HEK293 (cell line): Measurements from ENCODE around the gene PANK3.
A peak's percentile ranks its signal among the peaks of the same experiment; 100 is the strongest.
"Not testable (repeated sequence)": the region's sequence is repeated elsewhere in the genome, so short reads cannot be mapped to it uniquely, and the experiment has no call there.

ENCODE experiments used
- CTCF ChIA-PET: fragments of 350-600 bp; formaldehyde crosslinking; extraction: SDS; loops from one replicate; lab custom pipeline; 2021; ENCODE audit warnings: antibody characterized with exemption; lab: Yijun Ruan, JAX
- POLR2A ChIA-PET: fragments of 300-600 bp; formaldehyde crosslinking; extraction: SDS; loops from one replicate; lab custom pipeline; 2020; ENCODE audit warnings: antibody characterized with exemption, inconsistent platforms; lab: Yijun Ruan, JAX
- H3K27ac ChIP-seq: fragments of 200-500 bp; sonication (Bioruptor generic); 2 replicates; pipeline ENCODE4 v1.5.1; 2014; ENCODE audit warnings: low read depth, low read length, control low read depth, inconsistent platforms; ENCODE audit errors: extremely low read depth
- H3K36me3 ChIP-seq, 2 experiments: fragments of 200-500 bp in 1 of 2; sonication (Bioruptor generic) in 1 of 2; 1 replicate in 1 of 2; 2 replicates in 1 of 2; pipeline ENCODE4 v1.5.1; 2014 to 2017; ENCODE audit warnings: inconsistent platforms in 2 of 2, low read length in 2 of 2; ENCODE audit not compliant: control insufficient read depth in 2 of 2, insufficient read depth in 1 of 2
- H3K4me1 ChIP-seq: fragments of 200-500 bp; sonication (Bioruptor generic); 2 replicates; pipeline ENCODE4 v1.5.1; 2014; ENCODE audit warnings: mild to moderate bottlenecking, low read length, inconsistent platforms; ENCODE audit not compliant: control insufficient read depth, insufficient read depth
- H3K4me3 ChIP-seq: 2 replicates; pipeline ENCODE4 v1.5.1; 2011; ENCODE audit warnings: low read depth, mild to moderate bottlenecking, control low read depth, low read length, moderate library complexity
- H3K9me3 ChIP-seq: fragments of 200-500 bp; sonication (Bioruptor generic); 2 replicates; pipeline ENCODE4 v1.5.1; 2014; ENCODE audit warnings: low read depth, low read length, inconsistent platforms; ENCODE audit not compliant: control insufficient read depth, insufficient read depth
- KLF16 ChIP-seq: fragments of 450-650 bp; formaldehyde crosslinking; IDR thresholded peaks from 2 replicates; pipeline ENCODE4 v1.5.1; 2017; ENCODE audit warnings: missing biosample characterization, missing genetic modification characterization
- SCRT2 ChIP-seq: fragments of 450-650 bp; formaldehyde crosslinking; IDR thresholded peaks from 2 replicates; pipeline ENCODE4 v1.5.1; 2016; ENCODE audit warnings: missing biosample characterization, missing genetic modification characterization
- ZBTB20 ChIP-seq: fragments of 450-650 bp; formaldehyde crosslinking; IDR thresholded peaks from 2 replicates; pipeline ENCODE4 v1.5.1; 2016; ENCODE audit warnings: missing biosample characterization, missing genetic modification characterization
- ZFP41 ChIP-seq: fragments of 450-650 bp; formaldehyde crosslinking; IDR thresholded peaks from 2 replicates; pipeline ENCODE4 v1.5.1; 2016; ENCODE audit warnings: missing biosample characterization, missing genetic modification characterization, borderline replicate concordance
- ZNF121 ChIP-seq: fragments of 450-650 bp; formaldehyde crosslinking; IDR thresholded peaks from 2 replicates; pipeline ENCODE4 v1.5.1; 2016; ENCODE audit warnings: missing biosample characterization, missing genetic modification characterization
- ZNF16 ChIP-seq: fragments of 450-650 bp; formaldehyde crosslinking; IDR thresholded peaks from 2 replicates; pipeline ENCODE4 v1.5.1; 2016; ENCODE audit warnings: low read depth, missing biosample characterization, missing genetic modification characterization
- ZNF23 ChIP-seq: fragments of 450-650 bp; formaldehyde crosslinking; IDR thresholded peaks from 2 replicates; pipeline ENCODE4 v1.5.1; 2016; ENCODE audit warnings: missing biosample characterization, missing genetic modification characterization, borderline replicate concordance
- ZNF266 ChIP-seq: fragments of 450-650 bp; formaldehyde crosslinking; IDR thresholded peaks from 2 replicates; pipeline ENCODE4 v1.5.1; 2016; ENCODE audit warnings: missing biosample characterization, missing genetic modification characterization, low read depth
- ZNF311 ChIP-seq: fragments of 450-650 bp; formaldehyde crosslinking; IDR thresholded peaks from 2 replicates; pipeline ENCODE4 v1.5.1; 2017; ENCODE audit warnings: missing biosample characterization, missing genetic modification characterization, borderline replicate concordance
- ZNF785 ChIP-seq: fragments of 450-650 bp; formaldehyde crosslinking; IDR thresholded peaks from 2 replicates; pipeline ENCODE4 v1.5.1; 2016; ENCODE audit warnings: missing biosample characterization, missing genetic modification characterization
- TF ChIP-seq, protein P1 (sequence below): fragments of 450-650 bp; formaldehyde crosslinking; IDR thresholded peaks from 2 replicates; pipeline ENCODE4 v1.5.1; 2016; ENCODE audit warnings: missing biosample characterization, missing genetic modification characterization, low read depth
- TF ChIP-seq, protein P2 (sequence below): fragments of 450-650 bp; IDR thresholded peaks from 2 replicates; pipeline ENCODE4 v1.5.1; 2018; ENCODE audit warnings: missing biosample characterization, missing genetic modification characterization

Gene PANK3

DNA sequence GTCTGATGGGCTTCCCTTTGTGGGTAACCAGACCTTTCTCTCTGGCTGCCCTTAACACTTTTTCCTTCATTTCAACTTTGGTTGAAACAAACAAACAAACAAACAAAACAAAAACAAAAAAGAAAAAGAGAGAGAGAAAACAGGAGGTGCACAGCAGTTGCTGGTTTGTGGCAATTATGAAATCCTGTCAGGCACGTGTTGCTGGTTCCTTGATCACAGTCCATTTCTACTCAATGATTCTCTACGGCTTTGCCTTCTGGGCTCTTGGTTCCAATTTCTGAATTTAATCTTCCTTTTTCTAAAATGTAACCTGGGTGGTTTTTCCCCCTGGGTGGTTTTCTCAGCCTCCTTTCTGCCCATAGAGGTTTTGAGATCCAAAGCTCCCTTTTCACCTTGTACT lies 17.8 kb upstream of the PANK3 start (continued):
- no peak for TF ChIP-seq ZNF266 (tag by site-specific recombination)

DNA sequence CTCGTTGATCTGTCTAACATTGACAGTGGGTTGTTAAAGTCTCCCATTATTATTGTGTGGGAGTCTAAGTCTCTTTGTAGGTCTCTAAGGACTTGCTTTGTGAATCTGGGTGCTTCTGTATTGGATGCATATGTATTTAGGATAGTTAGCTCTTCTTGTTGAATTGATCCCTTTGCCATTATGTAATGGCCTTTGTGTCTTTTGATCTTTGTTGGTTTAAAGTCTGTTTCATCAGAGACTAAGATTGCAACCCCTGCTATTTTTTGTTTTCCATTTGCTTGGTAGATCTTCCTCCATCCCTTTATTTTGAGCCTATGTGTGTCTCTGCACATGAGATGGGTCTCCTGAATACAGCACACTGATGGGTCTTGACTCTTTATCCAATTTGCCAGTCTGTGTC lies 17.0 kb upstream of the PANK3 start:
- H3K27ac ChIP-seq, H3K9me3 ChIP-seq, POLR2A ChIA-PET, H3K36me3 ChIP-seq, H3K4me3 ChIP-seq, CTCF ChIA-PET, H3K4me1 ChIP-seq: not testable (repeated sequence)

DNA sequence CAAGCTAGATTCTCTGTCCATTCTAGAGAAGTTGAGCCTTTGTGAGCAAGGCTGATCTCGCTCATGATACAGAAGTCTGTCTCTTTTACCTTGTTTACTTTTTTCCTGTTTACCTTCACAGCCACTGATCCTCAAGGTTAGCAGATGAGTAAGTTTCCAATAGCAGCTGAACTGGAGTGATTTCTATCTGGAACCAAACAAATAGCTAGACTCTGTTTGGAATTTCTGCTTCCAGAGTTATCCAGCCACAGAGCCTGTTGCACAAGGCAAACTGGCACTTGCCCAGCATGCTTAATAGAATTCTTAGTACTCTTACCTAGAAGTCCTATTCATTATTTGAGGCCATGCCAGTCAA lies 12.8 kb upstream of the PANK3 start:
- POLR2A ChIA-PET = no interaction called here
- CTCF ChIA-PET = interaction anchor here (0.5 kb wide), 1 partner anchor 70 kb away, joined by 4 read pairs; no protein-coding TSS in a partner anchor
- no peaks in the 10 kb centered on the region for H3K9me3 ChIP-seq
- H3K4me1 ChIP-seq = no peaks in the 10 kb centered on the region
- no peak for TF ChIP-seq ZFP41 (tag by site-specific recombination)
- no peak for TF ChIP-seq ZBTB20 (tag by site-specific recombination)
- peak; percentile 58 for TF ChIP-seq SCRT2 (tag by site-specific recombination)
- TF ChIP-seq, all 188 proteins: peak for 1
- no peak overlapping the region for H3K27ac ChIP-seq
- no peaks in the 10 kb centered on the region for H3K36me3 ChIP-seq
- H3K4me3 ChIP-seq = no peak overlapping the region

DNA sequence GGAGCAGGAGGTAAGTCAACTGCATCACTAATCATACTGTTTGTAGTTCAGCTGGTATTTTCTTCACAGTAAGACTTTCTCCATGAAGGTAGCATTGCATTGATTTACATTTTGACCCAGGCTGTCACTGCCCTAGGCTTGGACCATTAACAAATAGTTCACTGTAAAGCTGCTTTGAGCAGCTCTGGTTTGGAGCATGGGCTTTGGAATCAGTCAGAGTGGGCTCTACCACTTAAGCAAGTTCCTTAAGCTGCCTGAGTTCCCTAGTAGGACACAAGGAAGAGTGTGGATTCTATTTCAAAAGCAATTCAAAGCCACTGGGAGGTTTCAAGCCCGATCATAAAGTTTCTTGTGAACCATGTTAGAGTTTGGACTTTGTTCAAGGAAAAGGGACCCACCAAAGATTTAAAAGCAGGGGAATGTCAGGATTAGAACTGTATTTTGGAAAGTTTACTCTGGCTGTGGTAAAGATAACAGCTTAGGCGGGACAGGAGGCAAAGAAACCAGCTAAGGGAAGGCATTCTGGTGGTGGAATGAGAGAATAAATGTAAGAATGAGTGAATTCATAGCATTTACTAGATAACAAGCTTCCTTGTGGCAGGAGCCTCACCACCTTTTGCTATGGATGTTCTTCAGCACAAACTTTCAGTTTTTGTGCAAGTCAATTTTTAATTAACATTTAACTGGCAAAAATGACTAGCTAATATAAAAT lies 12.3 kb upstream of the PANK3 start:
- Histone ChIP-seq H3K27ac (no peak overlapping the region), H3K36me3 (no peaks in the 10 kb centered on the region), H3K4me1 (no peaks in the 10 kb centered on the region), H3K9me3 (no peaks in the 10 kb centered on the region), H3K4me3 (no peak overlapping the region)
- CTCF ChIA-PET = interaction anchor here (0.5 kb wide), 2 partner anchors 70 to 233 kb away, joined by 3 to 4 read pairs; no protein-coding TSS in a partner anchor
- POLR2A ChIA-PET = no interaction called here
- no peak for TF ChIP-seq ZNF311 (tag by site-specific recombination)
- TF ChIP-seq, all 188 proteins: peak for 0

DNA sequence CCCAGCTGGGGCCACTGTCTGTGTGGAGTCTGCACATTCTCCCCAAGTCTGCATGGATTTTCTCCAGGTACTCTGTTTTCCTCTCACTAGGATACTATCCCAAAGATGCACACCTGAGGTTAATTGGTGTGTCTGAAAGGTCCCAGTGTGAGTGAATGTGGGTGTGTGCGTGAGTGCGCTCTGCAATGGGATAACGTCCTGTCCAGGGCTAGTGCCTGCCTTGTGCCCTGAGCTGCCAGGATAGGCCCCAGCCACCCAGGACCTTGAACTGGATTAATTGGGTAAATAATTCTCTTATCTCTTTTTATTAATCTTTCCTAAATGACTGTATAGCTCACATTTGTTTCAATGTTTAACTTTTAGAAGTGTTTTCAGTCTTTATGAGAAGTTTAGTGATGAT lies 11.5 kb upstream of the PANK3 start:
- H3K9me3 ChIP-seq = no peaks in the 10 kb centered on the region
- no peak overlapping the region for H3K27ac ChIP-seq
- TF ChIP-seq KLF16 (no peak), ZNF16 (tag by site-specific recombination) (no peak)
- TF ChIP-seq, protein P1, sequence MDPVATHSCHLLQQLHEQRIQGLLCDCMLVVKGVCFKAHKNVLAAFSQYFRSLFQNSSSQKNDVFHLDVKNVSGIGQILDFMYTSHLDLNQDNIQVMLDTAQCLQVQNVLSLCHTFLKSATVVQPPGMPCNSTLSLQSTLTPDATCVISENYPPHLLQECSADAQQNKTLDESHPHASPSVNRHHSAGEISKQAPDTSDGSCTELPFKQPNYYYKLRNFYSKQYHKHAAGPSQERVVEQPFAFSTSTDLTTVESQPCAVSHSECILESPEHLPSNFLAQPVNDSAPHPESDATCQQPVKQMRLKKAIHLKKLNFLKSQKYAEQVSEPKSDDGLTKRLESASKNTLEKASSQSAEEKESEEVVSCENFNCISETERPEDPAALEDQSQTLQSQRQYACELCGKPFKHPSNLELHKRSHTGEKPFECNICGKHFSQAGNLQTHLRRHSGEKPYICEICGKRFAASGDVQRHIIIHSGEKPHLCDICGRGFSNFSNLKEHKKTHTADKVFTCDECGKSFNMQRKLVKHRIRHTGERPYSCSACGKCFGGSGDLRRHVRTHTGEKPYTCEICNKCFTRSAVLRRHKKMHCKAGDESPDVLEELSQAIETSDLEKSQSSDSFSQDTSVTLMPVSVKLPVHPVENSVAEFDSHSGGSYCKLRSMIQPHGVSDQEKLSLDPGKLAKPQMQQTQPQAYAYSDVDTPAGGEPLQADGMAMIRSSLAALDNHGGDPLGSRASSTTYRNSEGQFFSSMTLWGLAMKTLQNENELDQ = no peak
- ChIA-PET CTCF (interaction anchor here (0.9 kb wide), 1 partner anchor 92 kb away, joined by 3 read pairs; no protein-coding TSS in a partner anchor), POLR2A (no interaction called here)
- H3K4me1 ChIP-seq = no peaks in the 10 kb centered on the region
- no peak overlapping the region for H3K4me3 ChIP-seq
- H3K36me3 ChIP-seq = no peaks in the 10 kb centered on the region

DNA sequence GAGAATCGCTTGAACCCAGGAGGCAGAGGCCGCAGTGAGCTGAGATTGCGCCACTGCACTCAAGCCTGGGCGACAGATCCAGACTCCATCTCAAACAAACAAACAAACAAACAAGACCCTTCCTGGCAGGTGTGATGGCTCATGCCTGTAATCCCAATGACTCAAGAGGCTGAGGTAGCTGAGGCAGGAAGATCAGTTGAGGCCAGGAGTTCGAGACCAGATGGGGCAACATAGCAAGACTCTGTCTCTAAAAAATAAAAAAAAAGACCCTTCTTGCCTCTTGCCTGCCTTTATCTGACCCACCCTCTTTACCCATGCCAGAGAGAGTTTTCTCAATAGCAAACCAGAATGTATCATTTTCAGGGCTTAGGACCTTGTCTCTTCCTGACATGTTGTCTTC lies 8.8 kb upstream of the PANK3 start:
- no peaks in the 10 kb centered on the region for H3K9me3 ChIP-seq
- H3K27ac ChIP-seq = no peak overlapping the region
- TF ChIP-seq ZNF23 (tag by site-specific recombination) = no peak
- TF ChIP-seq, protein P2, sequence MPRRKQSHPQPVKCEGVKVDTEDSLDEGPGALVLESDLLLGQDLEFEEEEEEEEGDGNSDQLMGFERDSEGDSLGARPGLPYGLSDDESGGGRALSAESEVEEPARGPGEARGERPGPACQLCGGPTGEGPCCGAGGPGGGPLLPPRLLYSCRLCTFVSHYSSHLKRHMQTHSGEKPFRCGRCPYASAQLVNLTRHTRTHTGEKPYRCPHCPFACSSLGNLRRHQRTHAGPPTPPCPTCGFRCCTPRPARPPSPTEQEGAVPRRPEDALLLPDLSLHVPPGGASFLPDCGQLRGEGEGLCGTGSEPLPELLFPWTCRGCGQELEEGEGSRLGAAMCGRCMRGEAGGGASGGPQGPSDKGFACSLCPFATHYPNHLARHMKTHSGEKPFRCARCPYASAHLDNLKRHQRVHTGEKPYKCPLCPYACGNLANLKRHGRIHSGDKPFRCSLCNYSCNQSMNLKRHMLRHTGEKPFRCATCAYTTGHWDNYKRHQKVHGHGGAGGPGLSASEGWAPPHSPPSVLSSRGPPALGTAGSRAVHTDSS (tag by site-specific recombination) = no peak
- no peak for TF ChIP-seq ZNF785
- 0 out of 2 replicates have a peak, but pooled peaks have one; percentile 45 for TF ChIP-seq ZNF121 (tag by site-specific recombination)
- TF ChIP-seq, all 188 proteins: peak for 1
- no peaks in the 10 kb centered on the region for H3K36me3 ChIP-seq
- POLR2A ChIA-PET = interaction anchor here (1.8 kb wide), 1 partner anchor 8 kb away, joined by 4 read pairs; the partner anchor contains the start of gene PANK3
- CTCF ChIA-PET = interaction anchor here (0.6 to 0.9 kb wide), 2 partner anchors 16 to 557 kb away, joined by 3 read pairs; no protein-coding TSS in a partner anchor
- H3K4me3 ChIP-seq = no peak overlapping the region
- H3K4me1 ChIP-seq = no peaks in the 10 kb centered on the region
